GM12873 (cell line): Measurements from ENCODE around the gene CLIP2.

Source experiments
- CTCF ChIP-seq: IDR thresholded peaks from 2 replicates; pipeline ENCODE4 v1.5.1; 2012; ENCODE audit warnings: low read depth, mild to moderate bottlenecking, moderate library complexity, low read length, control low read depth; ENCODE audit not compliant: insufficient read depth; ENCODE audit errors: missing control alignments

Gene CLIP2

GRCh38 chr7:74403521-74404387, 114.5 kb downstream of the CLIP2 start:
- TF ChIP-seq CTCF, result no peak

GRCh38 chr7:74404388-74404700, 115.1 kb downstream of the CLIP2 start:
- no peak for TF ChIP-seq CTCF

- TF ChIP-seq CTCF, result no peak
These were observed 115.5 kb downstream of the CLIP2 start for GRCh38 chr7:74404741-74405140.

GRCh38 chr7:74405191-74405898, 116.1 kb downstream of the CLIP2 start:
- peak; percentile 50 for TF ChIP-seq CTCF

GRCh38 chr7:74405899-74406512, 116.8 kb downstream of the CLIP2 start:
- no peak for TF ChIP-seq CTCF

- TF ChIP-seq CTCF, result no peak
These were observed 118.8 kb downstream of the CLIP2 start for GRCh38 chr7:74407958-74408357.

GRCh38 chr7:74409571-74409970, 120.4 kb downstream of the CLIP2 start:
- no peak for TF ChIP-seq CTCF
